ENCODE results near the gene SPTBN4.

Gene SPTBN4

GRCh38 chr19:40457048-40457447 is 9.8 kb upstream of the SPTBN4 start:
- TF ChIP-seq, protein P1, sequence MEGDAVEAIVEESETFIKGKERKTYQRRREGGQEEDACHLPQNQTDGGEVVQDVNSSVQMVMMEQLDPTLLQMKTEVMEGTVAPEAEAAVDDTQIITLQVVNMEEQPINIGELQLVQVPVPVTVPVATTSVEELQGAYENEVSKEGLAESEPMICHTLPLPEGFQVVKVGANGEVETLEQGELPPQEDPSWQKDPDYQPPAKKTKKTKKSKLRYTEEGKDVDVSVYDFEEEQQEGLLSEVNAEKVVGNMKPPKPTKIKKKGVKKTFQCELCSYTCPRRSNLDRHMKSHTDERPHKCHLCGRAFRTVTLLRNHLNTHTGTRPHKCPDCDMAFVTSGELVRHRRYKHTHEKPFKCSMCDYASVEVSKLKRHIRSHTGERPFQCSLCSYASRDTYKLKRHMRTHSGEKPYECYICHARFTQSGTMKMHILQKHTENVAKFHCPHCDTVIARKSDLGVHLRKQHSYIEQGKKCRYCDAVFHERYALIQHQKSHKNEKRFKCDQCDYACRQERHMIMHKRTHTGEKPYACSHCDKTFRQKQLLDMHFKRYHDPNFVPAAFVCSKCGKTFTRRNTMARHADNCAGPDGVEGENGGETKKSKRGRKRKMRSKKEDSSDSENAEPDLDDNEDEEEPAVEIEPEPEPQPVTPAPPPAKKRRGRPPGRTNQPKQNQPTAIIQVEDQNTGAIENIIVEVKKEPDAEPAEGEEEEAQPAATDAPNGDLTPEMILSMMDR (IDR thresholded peaks at IDR 0.05) = no peak

DNA sequence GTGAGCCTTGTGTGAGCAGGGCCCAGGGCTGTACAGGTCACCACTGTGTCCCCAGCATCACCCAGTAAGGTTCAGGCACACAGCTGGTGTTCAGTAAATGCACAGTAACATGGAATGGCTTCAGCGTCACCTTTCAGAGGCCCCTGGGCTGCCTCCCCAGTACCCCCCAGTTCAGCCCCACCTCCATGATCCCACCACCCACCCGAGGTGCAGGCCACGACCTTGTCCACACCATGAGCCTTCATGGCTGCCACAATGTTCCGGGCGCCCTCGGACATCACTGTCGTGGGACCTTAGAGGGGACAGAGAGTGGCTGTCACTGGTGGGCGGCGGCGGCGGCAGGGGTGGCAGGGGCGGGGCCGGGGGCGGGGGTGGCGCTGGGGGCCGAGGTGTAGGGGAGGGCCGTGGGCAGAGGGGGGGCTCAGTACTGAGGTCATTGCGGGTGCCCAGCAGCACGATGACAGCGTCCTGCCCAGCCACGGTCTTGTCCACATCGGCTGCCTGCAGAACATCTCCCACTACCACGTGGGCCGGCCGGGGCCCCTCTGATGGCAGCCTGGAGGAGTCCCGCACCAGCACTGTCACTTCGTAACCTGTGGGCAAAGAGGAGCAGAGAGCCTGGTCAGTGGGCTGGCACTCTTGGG is 8.7 kb upstream of the SPTBN4 start:
- TF ChIP-seq, protein P1 (IDR thresholded peaks at IDR 0.05) = no peak

DNA sequence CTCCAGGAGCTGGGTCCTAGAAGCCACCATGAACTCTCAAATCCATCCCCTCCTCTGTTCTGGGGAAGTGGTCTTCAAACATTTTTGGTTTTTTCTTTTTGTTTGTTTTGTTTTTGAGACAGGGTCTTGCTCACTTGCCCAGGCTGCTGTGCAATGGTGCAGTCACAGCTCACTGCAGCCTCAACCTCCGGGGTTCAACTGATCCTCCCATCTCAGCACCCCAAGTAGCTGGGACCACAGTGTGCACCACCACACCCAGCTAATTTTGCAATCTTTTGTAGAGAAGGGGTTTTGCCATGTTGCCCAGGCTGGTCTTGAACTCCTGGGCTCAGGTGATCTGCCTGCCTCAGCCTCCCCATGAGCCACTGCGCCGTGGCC is 8.2 kb upstream of the SPTBN4 start:
- TF ChIP-seq, protein P1 (IDR thresholded peaks at IDR 0.05) = no peak

- TF ChIP-seq, protein P1 (IDR thresholded peaks at IDR 0.05) = no peak
Observed at GRCh38 chr19:40460185-40460584, 6.6 kb upstream of the SPTBN4 start.

DNA sequence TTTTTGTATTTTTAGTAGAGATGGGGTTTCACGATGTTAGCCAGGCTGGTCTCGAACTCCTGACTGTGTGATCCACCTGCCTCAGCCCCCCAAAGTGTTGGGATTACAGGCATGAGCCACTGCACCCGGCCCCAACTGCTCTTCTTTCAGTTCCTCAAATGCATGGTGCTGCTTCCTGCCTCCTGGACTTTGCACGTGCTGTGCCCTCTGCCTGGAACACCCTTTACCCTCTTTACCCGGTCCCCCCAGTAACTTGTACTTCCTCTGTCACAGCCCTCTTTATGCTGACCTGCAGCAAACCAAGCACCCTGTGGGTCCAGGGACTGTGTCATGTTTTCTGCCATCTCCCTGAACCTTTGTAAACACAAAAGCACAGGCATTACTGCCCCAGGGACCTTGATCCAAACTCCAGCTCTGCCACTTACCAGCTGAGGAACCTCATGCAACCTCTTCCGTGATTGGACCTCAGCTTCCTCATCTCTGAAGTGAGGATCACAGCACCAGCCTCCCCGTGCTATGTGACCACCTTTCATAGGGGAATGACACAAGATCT is 5.1 kb upstream of the SPTBN4 start:
- TF ChIP-seq, protein P1 (IDR thresholded peaks at IDR 0.05) = no peak

DNA sequence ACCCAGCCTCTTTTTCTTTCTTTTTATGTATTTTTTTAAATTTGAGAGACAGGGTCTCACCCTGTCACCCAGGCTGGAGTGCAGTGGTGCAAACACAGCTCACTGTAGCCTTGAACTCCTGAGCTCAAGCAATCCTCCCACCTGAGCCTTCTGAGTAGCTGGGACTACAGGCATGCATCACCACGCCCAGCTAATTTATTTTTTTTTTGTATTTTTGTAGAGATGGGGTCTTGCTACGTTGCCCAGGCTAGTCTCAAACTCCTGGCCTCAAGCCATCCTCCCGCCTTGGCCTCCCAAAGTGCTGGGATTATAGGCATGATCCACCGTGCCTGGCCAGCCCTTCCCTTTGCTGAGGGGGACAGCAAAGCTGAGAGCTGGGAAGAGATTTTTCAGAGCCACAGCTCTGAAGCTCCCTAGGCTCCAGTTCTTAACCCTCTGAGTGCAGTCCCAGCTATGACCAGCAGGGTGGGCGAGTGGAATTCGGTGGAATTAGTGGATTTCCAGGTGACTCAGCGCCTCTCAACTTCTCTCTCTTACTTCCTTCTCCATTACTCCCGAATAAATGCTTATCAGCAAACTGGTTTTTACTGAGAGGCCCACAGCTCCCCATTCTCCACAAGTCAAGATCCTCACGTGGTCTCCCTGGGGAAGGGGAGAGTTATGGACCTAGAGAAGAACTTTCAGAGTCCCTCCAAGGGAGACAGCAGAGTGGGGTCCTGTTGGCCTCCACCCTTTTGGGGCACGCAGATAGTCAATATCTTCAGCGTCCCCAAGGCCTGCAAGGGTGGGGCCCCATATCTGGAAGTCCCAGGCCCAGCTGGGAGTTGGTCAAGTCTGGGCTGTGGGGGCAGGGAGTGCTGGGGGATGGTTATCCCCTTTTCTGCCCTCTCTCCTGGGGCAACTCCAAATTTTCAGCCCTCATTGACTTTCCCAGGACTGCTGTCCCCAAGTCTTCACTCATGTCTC is 2.5 kb upstream of the SPTBN4 start:
- TF ChIP-seq, protein P1 (IDR thresholded peaks at IDR 0.05) = peak; percentile 70

DNA sequence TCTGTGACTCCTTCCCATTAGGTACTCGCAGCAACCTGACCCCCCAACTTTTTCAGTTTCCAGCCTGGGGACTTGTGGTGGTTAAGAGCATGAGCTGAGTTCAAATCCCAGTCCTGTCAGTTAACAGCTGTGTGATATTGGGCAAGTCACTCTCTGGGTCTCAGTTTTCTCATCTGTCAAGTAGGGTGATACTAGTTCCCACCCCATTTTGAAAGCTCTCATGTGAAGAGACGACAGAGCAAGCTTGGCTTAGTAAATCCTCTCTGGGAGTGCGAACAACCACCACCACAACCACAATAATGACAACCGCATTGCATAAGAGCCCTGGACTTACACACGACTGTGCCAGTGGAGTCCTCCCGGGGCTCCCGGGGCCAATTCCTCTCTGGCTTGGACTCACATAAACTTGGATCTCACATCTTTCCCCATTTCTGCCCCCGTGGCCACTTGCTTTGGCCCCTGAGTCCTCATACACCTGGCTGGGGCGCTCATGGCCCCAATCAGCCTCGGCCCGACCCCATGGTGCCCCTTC is 1.7 kb upstream of the SPTBN4 start:
- TF ChIP-seq, protein P1 (IDR thresholded peaks at IDR 0.05) = no peak

Data from LNCAP (cell line).